ENCODE results near the gene RIN1. TPM values are rescaled to one million over a fixed set of nuclear protein-coding genes. Genes with fewer than 3 reads are reported as not detected.

RIN1 gene
- total RNA-seq, 2 donors from 2014 or later: 2.2 to 2.6 TPM

DNA sequence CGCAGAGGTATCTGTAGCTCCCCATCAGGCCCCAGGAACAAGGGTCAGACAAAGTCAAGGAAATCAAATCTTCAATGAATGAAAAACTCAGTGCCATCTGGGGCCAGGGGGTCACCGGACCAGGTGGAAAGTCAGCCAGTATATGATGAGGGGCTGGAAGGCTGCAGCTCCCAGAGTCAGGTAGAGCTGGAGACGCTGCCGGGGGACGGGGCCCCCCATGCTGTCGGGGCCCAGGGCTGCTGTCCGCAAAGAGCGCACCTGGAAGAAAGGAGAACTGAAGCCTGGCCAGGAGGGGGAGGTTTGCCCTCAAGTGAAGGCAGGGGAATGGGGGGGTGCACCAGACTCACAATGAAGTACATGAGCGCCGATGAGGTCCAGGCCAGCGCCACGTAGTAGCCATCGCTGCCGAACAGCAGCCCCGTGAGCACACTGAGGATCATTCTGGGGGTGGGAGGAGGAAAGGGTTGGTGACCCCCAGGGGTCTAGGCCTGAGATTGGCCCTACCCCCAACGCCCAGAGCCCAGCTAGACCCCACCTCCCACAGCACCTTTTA, 51.6 kb downstream of the RIN1 start:
- no peak for TF ChIP-seq CTCF (conservative IDR thresholded peaks at IDR 0.05)
- Histone ChIP-seq H3K4me3 (ENCODE audit: low read length) (no peak overlapping the region), H3K27me3 (ENCODE audit: control insufficient read depth, insufficient read depth, low read length, poor library complexity, severe bottlenecking) (peaks cover 6% of the 10 kb centered on the region), H3K27ac (ENCODE audit: low read depth, low read length) (no peak overlapping the region), H3K4me1 (ENCODE audit: control insufficient read depth, insufficient read depth, low read length) (peaks cover 3% of the 10 kb centered on the region), H3K9me3 (ENCODE audit: control insufficient read depth, low read length) (no peaks in the 10 kb centered on the region), H3K36me3 (ENCODE audit: control insufficient read depth, insufficient read depth, low read length) (peaks cover 26% of the 10 kb centered on the region), H3K9ac (ENCODE audit: extremely low read depth, low read length, poor library complexity, severe bottlenecking) (no peak overlapping the region)
- Mint-ChIP-seq H3K9me3 (no peaks in the 10 kb centered on the region), H3K4me3 (no peak overlapping the region), H3K36me3 (ENCODE audit: low read depth) (peaks cover 6% of the 10 kb centered on the region), H3K27ac (no peak overlapping the region), H3K27me3 (ENCODE audit: insufficient read depth) (peaks cover 23% of the 10 kb centered on the region), H3K4me1 (peaks cover under 1% of the 10 kb centered on the region)
- DNase-seq: no peak
- WGBS, 2 experiments (ENCODE audit: insufficient coverage in 1 of 2, insufficient read length in 1 of 2): 96% methylated on average over 13 to 16 of the region's 16 CpGs

- Histone ChIP-seq H3K9ac (ENCODE audit: extremely low read depth, low read length, poor library complexity, severe bottlenecking) (no peak overlapping the region), H3K27me3 (ENCODE audit: control insufficient read depth, insufficient read depth, low read length, poor library complexity, severe bottlenecking) (peaks cover 14% of the 10 kb centered on the region), H3K36me3 (ENCODE audit: control insufficient read depth, insufficient read depth, low read length) (peaks cover 26% of the 10 kb centered on the region), H3K4me3 (ENCODE audit: low read length) (no peak overlapping the region), H3K27ac (ENCODE audit: low read depth, low read length) (no peak overlapping the region), H3K4me1 (ENCODE audit: control insufficient read depth, insufficient read depth, low read length) (peaks cover 3% of the 10 kb centered on the region), H3K9me3 (ENCODE audit: control insufficient read depth, low read length) (no peaks in the 10 kb centered on the region)
- WGBS, 2 experiments (ENCODE audit: insufficient coverage in 1 of 2, insufficient read length in 1 of 2): 95 to 100% methylated on average over 2 to 14 of the region's 14 CpGs
- Mint-ChIP-seq H3K4me1 (no peaks in the 10 kb centered on the region), H3K27me3 (ENCODE audit: insufficient read depth) (peaks cover 30% of the 10 kb centered on the region), H3K36me3 (ENCODE audit: low read depth) (peaks cover 6% of the 10 kb centered on the region), H3K9me3 (no peaks in the 10 kb centered on the region), H3K27ac (no peak overlapping the region), H3K4me3 (no peak overlapping the region)
- no peak for DNase-seq
- no peak for TF ChIP-seq CTCF (conservative IDR thresholded peaks at IDR 0.05)
Measured at GRCh38 chr11:66283461-66284105, 52.7 kb downstream of the RIN1 start.

GRCh38 chr11:66282468-66283455, 53.5 kb downstream of the RIN1 start:
- Mint-ChIP-seq H3K27me3 (ENCODE audit: insufficient read depth) (peaks cover 30% of the 10 kb centered on the region), H3K36me3 (ENCODE audit: low read depth) (peaks cover 6% of the 10 kb centered on the region), H3K4me1 (no peaks in the 10 kb centered on the region), H3K4me3 (no peak overlapping the region), H3K27ac (no peak overlapping the region), H3K9me3 (no peaks in the 10 kb centered on the region)
- peak; percentile 99 for DNase-seq
- H3K9ac ChIP-seq (ENCODE audit: extremely low read depth, low read length, poor library complexity, severe bottlenecking): peak overlapping the region; percentile 6
- no peaks in the 10 kb centered on the region for H3K9me3 ChIP-seq (ENCODE audit: control insufficient read depth, low read length)
- no peak overlapping the region for H3K27ac ChIP-seq (ENCODE audit: low read depth, low read length)
- H3K36me3 ChIP-seq (ENCODE audit: control insufficient read depth, insufficient read depth, low read length): peaks cover 26% of the 10 kb centered on the region
- H3K4me1 ChIP-seq (ENCODE audit: control insufficient read depth, insufficient read depth, low read length): peaks cover 3% of the 10 kb centered on the region
- WGBS, 2 experiments (ENCODE audit: insufficient coverage in 1 of 2, insufficient read length in 1 of 2): 16 to 90% methylated on average over 3 to 35 of the region's 35 CpGs
- peak; percentile 97 for TF ChIP-seq CTCF (conservative IDR thresholded peaks at IDR 0.05)
- no peak overlapping the region for H3K4me3 ChIP-seq (ENCODE audit: low read length)
- peaks cover 14% of the 10 kb centered on the region for H3K27me3 ChIP-seq (ENCODE audit: control insufficient read depth, insufficient read depth, low read length, poor library complexity, severe bottlenecking)

Other genes starting within 250 kb of the RIN1 start
- gene KLC2, start 78.7 kb downstream of the RIN1 start, total RNA-seq: 10 to 100 TPM; 52.0 to 69.2 TPM
- 100 to 1,000 TPM; 122 to 126 TPM for gene RAB1B, start 67.8 kb downstream of the RIN1 start, total RNA-seq
- gene CNIH2, start 58.3 kb downstream of the RIN1 start, total RNA-seq: 1 to 10 TPM; 3.5 to 3.8 TPM
- gene YIF1A, start 47.3 kb downstream of the RIN1 start, total RNA-seq: 10 to 100 TPM; 70.6 to 80.1 TPM
- gene TMEM151A, start 44.5 kb downstream of the RIN1 start, total RNA-seq: under 1 TPM in 1 of 2 donors, not detected in 1; 0.20 TPM
- under 1 TPM; 0.33 to 0.40 TPM for gene CD248, start 19.4 kb downstream of the RIN1 start, total RNA-seq
- 10 to 100 TPM; 38.7 to 40.3 TPM for gene BRMS1, start 8.7 kb upstream of the RIN1 start, total RNA-seq
- 10 to 100 TPM; 29.4 to 45.7 TPM for gene B4GAT1, start 11.2 kb upstream of the RIN1 start, total RNA-seq
- 10 to 100 TPM; 30.8 to 32.4 TPM for gene SLC29A2, start 35.3 kb upstream of the RIN1 start, total RNA-seq
- gene NPAS4, start 84.6 kb upstream of the RIN1 start, total RNA-seq: not detected
- gene MRPL11, start 102.4 kb upstream of the RIN1 start, total RNA-seq: 100 to 1,000 TPM in 1 of 2 donors, 10 to 100 TPM in 1; 84.5 to 111 TPM
- gene PELI3, start 130.5 kb upstream of the RIN1 start, total RNA-seq: 10 to 100 TPM in 1 of 2 donors, 1 to 10 TPM in 1; 9.0 to 12.4 TPM
- 10 to 100 TPM; 84.8 to 86.3 TPM for gene DPP3, start 144.0 kb upstream of the RIN1 start, total RNA-seq
- gene BBS1, start 174.2 kb upstream of the RIN1 start, total RNA-seq: 10 to 100 TPM; 52.4 to 67.3 TPM
- 10 to 100 TPM; 10.6 to 11.7 TPM for gene ZDHHC24, start 209.6 kb upstream of the RIN1 start, total RNA-seq
- 1 to 10 TPM; 1.7 to 5.3 TPM for gene ACTN3, start 210.5 kb upstream of the RIN1 start, total RNA-seq
- 10 to 100 TPM in 1 of 2 donors, 1 to 10 TPM in 1; 5.0 to 18.6 TPM for gene CTSF, start 232.2 kb upstream of the RIN1 start, total RNA-seq

All from endodermal cell (in vitro differentiated cells).